Endothelial cell of umbilical vein (primary cell): ENCODE measurements around the gene M1AP. TPM values are rescaled to one million over a fixed set of nuclear protein-coding genes. Genes with fewer than 3 reads are reported as not detected.
"Not testable (repeated sequence)": the region's sequence is repeated elsewhere in the genome, so short reads cannot be mapped to it uniquely, and the experiment has no call there.

Experiments
- BruUV-seq: library from RNA; stranded (reverse); fragments of 400-500 nt; replicated peaks from 2 replicates; lab custom pipeline; 2021; lab: Mats Ljungman, UMichigan
- CTCF ChIA-PET: fragments of 300-600, 350-600 bp; sonication (Branson Sonifier 250); formaldehyde crosslinking; loops from one replicate; lab custom pipeline; 2021; ENCODE audit warnings: antibody characterized with exemption, inconsistent platforms; lab: Charles Lee
- POLR2A ChIA-PET: fragments of 300-600, 350-600 bp; sonication (Branson Sonifier 250); formaldehyde crosslinking; loops from one replicate; lab custom pipeline; 2021; ENCODE audit warnings: antibody characterized with exemption, inconsistent platforms; lab: Charles Lee
- DNase-seq: peaks from one replicate; pipeline ENCODE4 v3.0.0-alpha.2; 2011; ENCODE audit warnings: low read depth, low spot score
- FAIRE-seq: peaks from 2 replicates; lab custom pipeline; 2011; peaks lifted over from hg19 to GRCh38; lab: Jason Lieb, UNC
- H2AFZ ChIP-seq: 2 replicates; pipeline ENCODE4 v1.6.0; 2012; ENCODE audit warnings: low read depth, low read length, control low read depth, inconsistent platforms
- H3K27ac ChIP-seq: 2 replicates; pipeline ENCODE4 v1.5.1; 2011; ENCODE audit warnings: low read depth, mild to moderate bottlenecking, control low read depth, low read length, moderate library complexity; ENCODE audit not compliant: insufficient read depth
- H3K27me3 ChIP-seq, 2 experiments: 2 replicates each; pipeline versions ENCODE4 v1.6.0 to v1.6.1; 2011; ENCODE audit warnings: low read length in 2 of 2, mixed read lengths in 1 of 2; ENCODE audit not compliant: control insufficient read depth in 2 of 2, insufficient read depth in 2 of 2
- H3K36me3 ChIP-seq, 2 experiments: 2 replicates in 1 of 2; 3 replicates in 1 of 2; pipeline ENCODE4 v1.5.1; 2011; ENCODE audit warnings: low read length in 2 of 2, mild to moderate bottlenecking in 1 of 2, moderate library complexity in 1 of 2; ENCODE audit not compliant: control insufficient read depth in 2 of 2, insufficient read depth in 2 of 2; ENCODE audit errors: extremely low read depth in 1 of 2
- H3K4me1 ChIP-seq: 3 replicates; pipeline ENCODE4 v1.5.1; 2011; ENCODE audit warnings: mild to moderate bottlenecking, low read length; ENCODE audit not compliant: control insufficient read depth, insufficient read depth; ENCODE audit errors: extremely low read depth
- H3K4me2 ChIP-seq: 2 replicates; pipeline ENCODE4 v1.6.1; 2011; ENCODE audit warnings: low read length, control low read depth, mixed read lengths; ENCODE audit not compliant: insufficient read depth
- H3K4me3 ChIP-seq, 3 experiments: fragments of 200-600 bp in 1 of 3; sonication (generic), shearing (Covaris generic) in 1 of 3; replicated peaks in 1 of 3; 2 replicates each; pipeline ENCODE4 v1.5.1; 2011 to 2016; ENCODE audit warnings: control low read depth in 3 of 3, low read length in 3 of 3, mild to moderate bottlenecking in 2 of 3, inconsistent platforms in 1 of 3, low read depth in 1 of 3, moderate library complexity in 1 of 3; ENCODE audit not compliant: insufficient read depth in 1 of 3
- H3K79me2 ChIP-seq: 2 replicates; pipeline ENCODE4 v1.6.0; 2012; ENCODE audit warnings: low read length, inconsistent platforms; ENCODE audit not compliant: control insufficient read depth, insufficient read depth
- H3K9ac ChIP-seq: replicated peaks from 2 replicates; pipeline ENCODE3; 2011; ENCODE audit warnings: low read length, control low read depth; ENCODE audit not compliant: insufficient read depth; ENCODE audit errors: extremely low read depth
- H3K9me1 ChIP-seq: replicated peaks from 3 replicates; pipeline ENCODE4 v1.6.0; 2011; ENCODE audit warnings: mild to moderate bottlenecking, low read length; ENCODE audit not compliant: control insufficient read depth, insufficient read depth; ENCODE audit errors: extremely low read depth
- H3K9me3 ChIP-seq: replicated peaks from 2 replicates; pipeline ENCODE4 v1.5.1; 2012; ENCODE audit warnings: low read length, inconsistent platforms; ENCODE audit not compliant: control insufficient read depth, insufficient read depth
- H4K20me1 ChIP-seq: replicated peaks from 2 replicates; pipeline ENCODE3; 2011; ENCODE audit warnings: mild to moderate bottlenecking, low read length; ENCODE audit not compliant: control insufficient read depth, insufficient read depth; ENCODE audit errors: extremely low read depth
- POLR2A ChIP-seq: IDR thresholded peaks from 2 replicates; pipeline ENCODE4 v1.6.1; 2012; ENCODE audit warnings: low read depth, mild to moderate bottlenecking, control low read depth, low read length
- dilution Hi-C: fragments of 300-500 bp; cut with MboI; formaldehyde crosslinking; loops from one replicate; pipeline ENCODE4 v1.15.0; 2019; ENCODE audit warnings: low sequenced_read_pairs; ENCODE audit not compliant: extremely low pct_ligation_motif_present
- intact Hi-C: fragments of 100-400 bp; cut with micrococcal nuclease; formaldehyde crosslinking; loops from one replicate; pipeline ENCODE4 v1.10.0; 2022
- polyA plus RNA-seq, 4 experiments: library from polyadenylated mRNA; depleted of rRNA in 3 of 4; stranded (reverse) in 3 of 4; unstranded in 1 of 4; fragments of >200 nt; gene quantifications; 2 replicates each; pipeline versions ENCODE4 v1.2.1 to v1.2.3, GENCODE V29; 2011 to 2012; ENCODE audit warnings: missing spikeins in 1 of 4
- total RNA-seq: library from RNA; stranded (reverse); gene quantifications from 2 replicates; pipeline ENCODE4 v1.2.3, GENCODE V29; 2021
- TF ChIP-seq, protein P1 (sequence below): IDR thresholded peaks from 2 replicates; pipeline ENCODE4 v1.6.1; 2011; ENCODE audit not compliant: insufficient read depth, insufficient read length
- TF ChIP-seq, protein P2 (sequence below), 2 donors: IDR thresholded peaks; 1 replicate in 1 of 2; 2 replicates in 1 of 2; pipeline ENCODE4 v1.5.1; 2011; ENCODE audit warnings: low read length in 2 of 2, mild to moderate bottlenecking in 2 of 2, moderate library complexity in 2 of 2, control low read depth in 1 of 2, inconsistent platforms in 1 of 2, low read depth in 1 of 2; ENCODE audit not compliant: insufficient read depth in 1 of 2; ENCODE audit errors: extremely low read depth in 1 of 2

M1AP gene
- total and polyA plus RNA-seq, 2 donors (not counting 3 experiments of a cell fraction or from before 2014, with no cell fraction given): 0.04 TPM; not detected in 1

DNA sequence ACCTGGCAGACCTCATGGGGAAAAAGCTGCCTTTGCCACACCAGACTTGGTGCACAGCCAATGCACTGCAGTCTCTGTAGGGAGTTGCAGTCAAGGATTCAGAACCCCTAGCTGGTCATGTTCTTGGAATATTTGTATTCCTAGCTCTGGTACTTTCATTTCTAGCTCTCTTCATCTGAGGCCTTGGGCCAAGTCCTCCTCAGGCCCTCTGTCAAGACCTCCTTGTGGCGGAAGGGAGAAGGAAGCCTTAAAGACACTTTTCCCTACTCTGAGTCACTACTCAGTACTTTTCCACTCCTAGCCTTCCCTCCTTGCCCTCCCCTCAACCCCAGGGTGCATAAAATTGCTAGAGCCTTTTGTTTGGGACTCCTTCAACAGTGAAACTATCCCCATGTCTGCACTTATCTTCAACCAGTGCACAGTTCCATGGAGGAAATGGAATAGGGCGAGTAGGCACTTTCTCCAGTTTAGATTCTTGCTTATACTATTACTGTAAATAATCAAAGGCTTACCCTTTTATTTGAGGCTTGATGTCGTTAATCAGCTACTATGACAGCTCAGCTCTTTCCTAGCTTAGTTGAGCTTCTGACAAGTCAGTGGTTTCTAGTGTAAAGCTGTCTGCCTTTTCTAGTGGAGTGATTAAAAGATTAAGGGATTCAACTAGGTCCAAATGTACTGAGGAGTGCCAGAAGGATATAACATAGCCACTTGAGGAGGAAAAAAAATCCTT is 15.8 kb downstream of the M1AP start:
- dilution Hi-C loops: no loop called here
- Histone ChIP-seq H3K9me1 (no peaks in the 10 kb centered on the region), H3K27me3 (peaks cover 5 to 17% of the 10 kb centered on the region in 2 experiments), H4K20me1 (no peaks in the 10 kb centered on the region), H2AFZ (no peak overlapping the region), H3K79me2 (no peaks in the 10 kb centered on the region), H3K4me2 (no peak overlapping the region), H3K9ac (no peak overlapping the region), H3K4me3 (no peak overlapping the region), H3K9me3 (no peaks in the 10 kb centered on the region), H3K27ac (no peak overlapping the region), H3K4me1 (no peaks in the 10 kb centered on the region), H3K36me3 (no peaks in the 10 kb centered on the region)
- FAIRE-seq (no peak), DNase-seq (no peak)
- no TSS peak for BruUV-seq
- POLR2A ChIA-PET: no interaction called here
- CTCF ChIA-PET: interaction anchor here (0.7 kb wide), 1 partner anchor 11 kb away, joined by 3 read pairs; no protein-coding TSS in a partner anchor
- intact Hi-C loops: no loop called here
- no peak for TF ChIP-seq POLR2A
- TF ChIP-seq, protein P1, sequence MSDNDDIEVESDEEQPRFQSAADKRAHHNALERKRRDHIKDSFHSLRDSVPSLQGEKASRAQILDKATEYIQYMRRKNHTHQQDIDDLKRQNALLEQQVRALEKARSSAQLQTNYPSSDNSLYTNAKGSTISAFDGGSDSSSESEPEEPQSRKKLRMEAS: no peak
- TF ChIP-seq, protein P2, sequence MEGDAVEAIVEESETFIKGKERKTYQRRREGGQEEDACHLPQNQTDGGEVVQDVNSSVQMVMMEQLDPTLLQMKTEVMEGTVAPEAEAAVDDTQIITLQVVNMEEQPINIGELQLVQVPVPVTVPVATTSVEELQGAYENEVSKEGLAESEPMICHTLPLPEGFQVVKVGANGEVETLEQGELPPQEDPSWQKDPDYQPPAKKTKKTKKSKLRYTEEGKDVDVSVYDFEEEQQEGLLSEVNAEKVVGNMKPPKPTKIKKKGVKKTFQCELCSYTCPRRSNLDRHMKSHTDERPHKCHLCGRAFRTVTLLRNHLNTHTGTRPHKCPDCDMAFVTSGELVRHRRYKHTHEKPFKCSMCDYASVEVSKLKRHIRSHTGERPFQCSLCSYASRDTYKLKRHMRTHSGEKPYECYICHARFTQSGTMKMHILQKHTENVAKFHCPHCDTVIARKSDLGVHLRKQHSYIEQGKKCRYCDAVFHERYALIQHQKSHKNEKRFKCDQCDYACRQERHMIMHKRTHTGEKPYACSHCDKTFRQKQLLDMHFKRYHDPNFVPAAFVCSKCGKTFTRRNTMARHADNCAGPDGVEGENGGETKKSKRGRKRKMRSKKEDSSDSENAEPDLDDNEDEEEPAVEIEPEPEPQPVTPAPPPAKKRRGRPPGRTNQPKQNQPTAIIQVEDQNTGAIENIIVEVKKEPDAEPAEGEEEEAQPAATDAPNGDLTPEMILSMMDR (IDR thresholded peaks at IDR 0.05; ENCODE audit: extremely low read depth in 1 of 2, insufficient read depth in 1 of 2, low read depth in 1 of 2, low read length in 2 of 2): no peak

DNA sequence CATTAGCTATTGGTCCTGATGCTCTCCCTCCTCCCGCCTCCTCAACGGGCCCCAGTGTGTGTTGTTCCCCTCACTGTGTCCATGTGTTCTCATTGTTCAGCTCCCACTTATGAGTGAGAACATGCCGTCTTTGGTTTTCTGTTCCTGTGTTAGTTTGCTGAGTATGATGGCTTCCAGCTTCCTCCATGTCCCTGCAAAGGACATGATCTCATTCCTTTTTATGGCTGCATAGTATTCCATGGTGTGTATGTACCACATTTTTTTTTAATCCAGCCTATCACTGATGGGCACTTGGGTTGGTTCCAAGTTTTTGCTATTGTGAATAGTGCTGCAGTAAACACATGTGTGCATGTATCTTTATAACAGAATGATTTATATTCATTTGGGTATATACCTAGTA is 17.7 kb downstream of the M1AP start:
- dilution Hi-C loops: not testable (repeated sequence)

More for the DNA sequence above, 17.7 kb downstream of the M1AP start:
- POLR2A ChIA-PET, CTCF ChIA-PET, H3K27ac ChIP-seq, H3K4me3 ChIP-seq, H3K36me3 ChIP-seq, H3K4me1 ChIP-seq, H3K79me2 ChIP-seq, H3K27me3 ChIP-seq, H3K9me3 ChIP-seq, H4K20me1 ChIP-seq, H3K9me1 ChIP-seq, H3K9ac ChIP-seq, DNase-seq, H2AFZ ChIP-seq, intact Hi-C loops, BruUV-seq, H3K4me2 ChIP-seq, FAIRE-seq: not testable (repeated sequence)
